Measurements from ENCODE around the gene TLCD3A.
"Not testable (repeated sequence)": the region's sequence is repeated elsewhere in the genome, so short reads cannot be mapped to it uniquely, and the experiment has no call there.

TLCD3A gene

GRCh38 chr17:750431-751037 lies 18.1 kb downstream of the TLCD3A start:
- DNase-seq = no peak

GRCh38 chr17:751269-752001 lies 19.0 kb downstream of the TLCD3A start:
- no peak for DNase-seq

DNA sequence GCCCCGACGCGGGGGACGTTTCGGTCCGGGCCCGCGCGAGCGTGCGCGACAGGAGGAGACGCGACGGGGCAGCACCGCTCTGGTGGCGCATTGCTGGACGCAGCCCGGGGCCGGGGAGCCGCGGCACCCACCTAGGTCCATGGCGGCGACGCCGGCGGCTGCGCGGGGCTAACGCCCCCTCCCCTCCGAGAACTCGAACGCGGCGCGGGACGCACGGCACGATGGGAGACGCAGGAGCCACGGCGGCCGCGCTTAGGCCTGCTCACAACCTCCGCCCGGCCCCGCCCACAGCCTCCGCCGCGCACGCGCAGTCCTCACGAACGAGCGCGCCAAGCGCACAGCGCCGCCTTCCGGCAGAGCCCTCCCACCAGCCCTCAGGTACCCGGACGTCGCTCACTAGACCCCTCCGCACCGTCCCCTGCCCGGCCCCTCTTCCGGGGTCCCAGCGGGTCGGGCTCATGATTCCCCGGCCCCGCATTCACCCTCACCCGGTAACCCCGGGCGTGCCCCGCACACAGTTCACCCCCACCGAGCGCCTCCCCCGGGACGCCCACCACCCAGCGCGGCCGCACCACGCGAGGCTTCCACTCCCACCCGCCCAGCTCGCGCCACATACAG lies 19.7 kb downstream of the TLCD3A start, which contains the start of gene GEMIN4:
Gene GEMIN4, minus strand, starts transcription at position 263 of the 618 bp plus-strand sequence. Its CDS starts 122 bp downstream, at position 141.
- DNase-seq = peak; percentile 31

- no peak for DNase-seq
Measured at GRCh38 chr17:752620-753219, 20.3 kb downstream of the TLCD3A start.

GRCh38 chr17:753418-753817 lies 21.0 kb downstream of the TLCD3A start:
- DNase-seq = no peak

GRCh38 chr17:755319-755961 lies 23.0 kb downstream of the TLCD3A start:
- not testable (repeated sequence) for DNase-seq

DNA sequence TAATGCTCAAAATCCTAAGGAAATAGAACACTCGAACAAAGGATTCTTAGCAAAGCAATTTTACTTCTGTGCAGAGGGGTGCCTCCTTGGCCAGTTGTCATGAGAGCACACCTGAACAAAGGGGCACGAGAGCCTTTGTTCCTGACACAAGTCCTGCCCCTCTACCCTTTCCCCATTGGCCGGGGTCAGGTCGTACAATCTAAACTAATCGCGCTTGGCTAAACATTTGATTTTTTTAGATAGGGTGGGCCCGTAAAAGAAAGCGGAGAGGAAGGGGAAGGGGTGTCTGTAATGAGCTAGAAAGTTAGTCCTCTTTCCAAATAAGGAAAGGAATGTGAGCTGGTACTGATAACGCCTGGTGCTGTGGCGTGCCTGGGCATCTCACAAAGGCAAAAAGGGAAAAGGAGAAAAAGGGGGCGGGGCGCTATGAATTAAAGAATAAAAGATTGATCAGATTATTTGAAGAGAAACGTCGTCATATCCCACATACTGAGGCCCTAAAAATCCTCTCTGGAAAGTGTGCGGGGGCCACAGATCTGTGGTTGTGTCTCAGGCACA lies 23.7 kb downstream of the TLCD3A start:
- DNase-seq = not testable (repeated sequence)

DNA sequence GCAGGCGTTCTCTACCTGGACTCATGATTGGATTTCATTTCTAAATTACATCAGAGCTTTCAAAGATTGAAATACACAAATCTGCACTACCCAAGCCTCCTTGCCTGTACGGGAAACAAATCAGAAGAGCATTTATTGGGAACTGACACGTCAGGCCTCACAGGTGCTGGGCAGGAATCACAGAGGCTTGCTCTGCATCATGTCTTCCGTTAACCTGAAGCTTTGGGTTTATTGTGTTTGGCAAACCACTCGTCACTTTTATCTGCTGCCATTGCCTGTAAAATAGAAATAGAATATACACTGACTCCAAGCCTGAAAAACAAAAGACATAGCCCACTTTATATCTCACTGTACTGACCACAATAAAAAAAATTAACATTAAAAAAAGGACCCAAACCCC lies 27.6 kb downstream of the TLCD3A start:
- no peak for DNase-seq

- DNase-seq = no peak
Measured at GRCh38 chr17:760371-760770, 28.0 kb downstream of the TLCD3A start.

DNA sequence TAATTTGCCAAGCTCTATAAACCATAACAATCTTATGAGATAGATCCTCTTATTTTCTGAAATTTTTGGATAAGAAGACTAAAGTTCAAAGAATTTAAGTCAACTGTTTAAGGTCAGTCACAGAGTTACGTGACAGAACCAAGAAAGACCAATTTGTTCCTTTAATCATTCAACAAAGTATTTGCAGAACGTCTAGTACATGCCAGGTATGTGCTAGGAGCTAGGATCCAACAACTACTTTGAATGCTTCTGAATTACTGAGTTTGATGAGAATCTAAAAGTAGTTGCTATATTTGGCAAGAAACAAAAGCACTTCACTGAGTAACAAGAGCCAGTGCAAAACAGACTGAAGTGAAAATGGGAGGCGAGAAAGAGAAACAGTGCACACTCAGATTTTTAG lies 34.7 kb downstream of the TLCD3A start:
- DNase-seq = no peak

GRCh38 chr17:773016-773415 lies 40.6 kb downstream of the TLCD3A start:
- no peak for DNase-seq

DNA sequence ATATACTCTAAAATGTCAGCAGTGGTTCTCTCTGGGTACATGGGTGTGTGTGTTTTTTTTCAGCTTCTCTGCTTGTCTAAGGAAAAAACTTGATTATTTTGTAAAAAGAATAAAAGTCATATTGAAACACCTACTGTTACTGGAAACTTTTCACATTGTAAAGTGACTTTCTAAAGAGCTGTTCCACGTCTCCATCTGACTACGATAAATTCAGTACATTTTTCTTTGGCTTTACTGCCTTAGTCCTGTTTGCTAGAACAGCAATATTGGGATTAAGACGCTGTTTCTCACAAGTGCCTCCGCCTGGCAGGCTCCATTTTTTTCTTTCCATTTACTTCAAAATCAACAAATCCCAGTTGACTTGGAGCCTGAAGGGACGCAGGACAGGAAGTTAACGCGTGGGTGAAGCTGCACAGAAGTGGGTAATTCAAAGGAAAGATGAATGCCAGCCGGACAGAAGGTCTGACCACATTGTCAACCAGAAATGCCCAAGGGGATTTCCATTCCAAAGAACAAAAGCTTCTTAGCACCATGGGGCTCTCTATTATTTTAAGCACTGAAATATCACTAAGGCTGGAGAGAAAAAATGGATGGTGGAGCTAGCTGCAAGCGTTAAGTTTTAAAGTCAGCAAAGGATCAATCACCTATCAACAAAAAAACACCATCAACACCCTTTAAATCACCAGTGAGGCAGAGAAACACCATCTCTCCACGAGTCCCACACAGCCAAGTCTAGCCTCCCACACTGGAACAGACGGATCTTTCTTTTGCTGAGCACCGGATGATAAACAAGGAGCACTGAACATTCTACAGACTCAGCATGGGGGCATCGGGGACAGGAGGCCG lies 41.3 kb downstream of the TLCD3A start:
- DNase-seq = no peak

DNA sequence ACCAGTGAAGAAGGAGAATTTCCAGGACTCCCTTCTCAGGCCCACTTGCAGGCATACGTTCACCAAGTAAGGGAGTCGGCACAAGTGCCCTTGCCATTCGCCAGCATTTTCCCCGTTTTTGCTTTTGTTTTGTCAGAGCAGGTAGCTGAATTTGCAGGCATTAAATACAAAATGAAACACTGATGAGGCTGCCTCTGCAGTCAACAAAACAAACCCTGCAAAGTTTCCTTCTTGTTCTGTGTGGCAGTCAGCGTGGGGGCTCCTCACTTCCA lies 41.9 kb downstream of the TLCD3A start:
- DNase-seq = no peak

GRCh38 chr17:778096-778495 lies 45.7 kb downstream of the TLCD3A start:
- DNase-seq = no peak

DNA sequence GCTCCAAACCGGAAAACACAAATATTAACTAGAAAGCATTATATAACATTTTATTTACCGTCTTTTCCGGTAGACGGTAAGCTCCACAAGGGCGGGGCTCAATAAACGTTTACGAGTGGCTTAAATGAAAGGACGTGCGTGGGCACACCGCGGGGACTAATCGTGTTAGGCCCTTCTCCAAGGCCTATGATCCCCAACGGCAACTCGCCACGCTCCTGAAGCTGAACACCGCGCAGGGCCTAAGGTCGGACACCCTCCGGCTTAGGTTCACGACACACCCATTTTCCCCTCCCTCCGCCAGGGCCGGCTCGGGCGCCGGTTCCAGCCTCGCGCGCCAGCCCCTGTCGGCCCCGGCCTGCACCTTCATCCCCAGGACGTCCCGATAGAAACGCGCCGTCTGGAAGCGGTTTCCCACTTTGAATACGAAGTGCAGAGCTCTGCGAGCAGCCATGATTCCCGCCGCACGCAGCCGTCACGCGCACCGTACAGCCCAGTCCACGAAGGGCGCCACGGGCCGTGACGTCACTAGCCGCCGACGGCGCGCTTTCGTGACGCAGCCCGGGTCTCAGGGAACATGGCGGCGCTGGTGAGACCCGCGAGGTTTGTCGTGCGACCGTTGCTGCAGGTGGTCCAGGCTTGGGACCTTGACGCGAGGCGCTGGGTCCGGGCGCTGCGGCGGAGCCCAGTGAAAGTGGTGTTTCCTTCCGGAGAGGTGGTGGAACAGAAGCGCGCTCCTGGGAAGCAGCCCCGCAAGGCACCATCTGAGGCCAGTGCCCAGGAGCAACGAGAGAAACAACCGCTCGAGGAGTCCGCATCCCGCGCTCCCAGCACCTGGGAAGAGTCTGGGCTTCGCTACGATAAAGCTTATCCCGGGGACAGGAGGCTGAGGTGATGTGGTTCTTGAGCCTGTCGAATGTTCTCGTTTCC lies 49.7 kb downstream of the TLCD3A start, which contains the start of the genes GLOD4 and MRM3:
Gene GLOD4, minus strand, starts transcription at position 476 of the 927 bp plus-strand sequence. Its CDS starts 25 bp downstream, at position 451.
Gene MRM3, plus strand, starts transcription at position 549 of the 927 bp plus-strand sequence. Its CDS starts 26 bp downstream, at position 575.
- DNase-seq = peak; percentile 62

- no peak for DNase-seq
Measured at GRCh38 chr17:784143-784542, 51.7 kb downstream of the TLCD3A start.

DNA sequence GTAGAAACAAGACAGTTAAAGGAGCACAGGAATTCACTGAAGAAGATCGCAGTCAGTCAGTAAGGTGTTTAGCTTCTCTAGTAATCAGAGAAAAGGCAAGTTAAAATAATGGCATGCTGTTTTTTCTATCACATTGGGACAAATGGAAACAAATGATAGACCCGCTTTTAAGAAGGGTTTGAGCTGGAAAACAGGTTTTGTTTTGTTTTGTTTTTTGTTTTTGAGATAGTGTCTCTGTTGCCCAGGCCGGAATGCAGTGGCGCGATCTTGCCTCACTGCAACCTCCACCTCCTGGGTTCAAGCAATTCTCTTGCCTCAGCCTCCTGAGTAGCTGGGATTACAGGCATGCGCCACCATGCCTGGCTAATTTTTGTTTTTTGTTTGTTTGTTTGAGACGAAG lies 53.5 kb downstream of the TLCD3A start:
- DNase-seq = not testable (repeated sequence)

DNA sequence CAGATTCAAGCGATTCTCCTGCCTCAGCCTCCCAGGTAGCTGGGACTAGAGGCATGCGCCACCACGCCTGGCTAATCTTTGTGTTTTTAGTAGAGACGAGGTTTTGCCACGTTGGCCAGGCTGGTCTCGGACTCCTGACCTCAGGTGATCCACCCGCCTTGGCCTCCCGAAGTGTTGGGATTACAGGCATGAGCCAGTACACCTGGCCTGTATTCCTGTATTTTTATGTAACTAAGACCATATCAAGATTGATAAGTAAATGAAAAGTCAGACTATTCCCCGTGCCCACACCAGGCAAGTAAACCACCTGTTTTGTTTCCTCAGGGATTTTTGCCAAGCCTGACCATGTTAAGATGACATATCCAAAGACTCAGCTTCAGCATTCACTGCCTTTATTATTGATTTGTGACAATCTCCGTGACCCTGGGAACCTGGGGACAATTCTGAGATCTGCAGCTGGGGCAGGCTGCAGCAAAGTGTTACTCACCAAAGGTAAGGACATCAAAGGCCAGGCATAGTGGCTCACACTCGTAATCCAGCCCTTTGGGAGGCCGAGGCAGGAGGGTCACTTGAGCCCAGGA lies 55.3 kb downstream of the TLCD3A start:
- DNase-seq = no peak

DNA sequence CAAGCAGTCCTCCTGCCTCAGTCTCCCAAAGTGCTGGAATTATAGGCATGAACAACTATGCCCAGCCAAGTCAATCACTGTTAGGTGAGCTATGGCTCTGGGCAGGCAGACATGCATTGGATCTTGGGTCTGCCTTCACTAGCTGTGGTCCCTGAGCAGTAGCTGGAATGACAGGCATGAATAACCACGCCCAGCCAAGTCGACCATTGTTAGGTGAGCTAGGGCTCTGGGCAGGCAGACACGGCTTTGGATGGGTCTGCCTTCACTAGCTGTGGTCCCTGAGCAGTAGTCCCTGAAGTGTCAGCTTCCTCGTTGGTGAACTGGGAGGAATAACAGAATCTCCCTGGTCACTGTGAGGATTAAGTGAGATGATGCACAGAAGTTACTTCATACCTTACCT lies 56.2 kb downstream of the TLCD3A start:
- no peak for DNase-seq

GRCh38 chr17:789160-789840 lies 56.9 kb downstream of the TLCD3A start:
- DNase-seq = no peak
